HuH-7.5 (cell line): ENCODE measurements around the gene EPB41.
"Not testable (repeated sequence)": the region's sequence is repeated elsewhere in the genome, so short reads cannot be mapped to it uniquely, and the experiment has no call there.

Experiments
- DNase-seq: peaks from one replicate; pipeline ENCODE4 v3.0.0; 2011; ENCODE audit warnings: low spot score

EPB41 gene

GRCh38 chr1:29052941-29053340 lies 138.6 kb downstream of the EPB41 start:
- no peak for DNase-seq

- DNase-seq, result no peak
These were observed 140.8 kb downstream of the EPB41 start for GRCh38 chr1:29055160-29055559.

- no peak for DNase-seq
These were observed 141.9 kb downstream of the EPB41 start for GRCh38 chr1:29056256-29056655.

GRCh38 chr1:29057700-29058099 lies 143.3 kb downstream of the EPB41 start:
- no peak for DNase-seq

DNA sequence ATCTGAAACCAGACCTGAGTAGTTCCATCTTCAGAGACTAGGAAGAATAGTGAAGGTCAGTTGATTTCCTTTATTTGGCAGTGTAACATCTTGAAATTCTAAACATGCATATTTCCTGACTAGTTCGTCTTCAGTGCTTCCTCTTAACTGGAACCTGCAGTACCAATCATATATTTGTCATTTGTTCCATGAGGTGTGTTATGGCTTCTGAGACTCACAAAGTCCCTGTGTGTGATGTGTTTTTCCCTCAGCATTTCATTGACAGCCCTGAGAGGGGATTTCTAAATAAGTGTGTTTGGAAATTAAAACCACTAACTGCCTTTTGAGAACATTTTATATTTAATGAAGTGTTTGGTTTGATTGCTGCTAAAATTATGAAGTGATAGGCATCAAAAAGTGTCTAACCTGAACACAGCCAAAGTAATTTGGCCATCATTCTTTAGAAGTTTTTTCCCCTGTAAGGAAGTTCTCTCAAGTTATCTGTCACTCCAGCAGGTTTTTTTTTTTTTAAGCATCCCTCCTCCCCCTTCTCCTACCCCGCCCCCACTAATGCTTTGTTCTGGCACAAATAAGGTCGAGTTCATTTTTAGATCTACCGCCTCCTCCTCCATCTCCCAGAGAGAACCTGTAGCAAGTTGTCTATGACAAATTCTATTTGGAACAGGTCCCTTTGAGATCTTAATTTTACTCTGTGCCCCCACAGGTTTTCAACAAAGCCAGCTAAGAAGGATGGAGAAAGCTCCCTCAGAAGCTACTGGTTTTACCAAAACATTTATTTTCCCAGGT lies 148.0 kb downstream of the EPB41 start:
- DNase-seq, result no peak

DNA sequence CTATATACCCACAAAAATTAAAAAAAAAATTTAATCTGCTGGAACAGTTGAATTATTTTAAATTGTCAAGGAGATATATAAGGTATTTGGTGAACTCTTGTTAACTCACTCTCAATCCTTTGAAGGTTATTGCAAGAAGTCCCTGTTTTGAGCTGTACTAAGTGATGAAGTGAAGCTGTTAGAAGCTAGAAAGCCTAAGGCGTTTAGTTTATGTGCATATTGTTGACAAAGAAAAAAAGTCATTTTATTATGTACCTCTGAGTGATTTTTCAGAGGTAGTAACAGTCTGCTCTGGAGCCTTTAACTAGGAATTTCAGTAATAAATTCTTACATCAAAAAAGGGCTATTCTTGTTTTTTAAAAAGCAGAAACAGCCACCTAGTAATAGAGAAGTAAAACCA lies 149.7 kb downstream of the EPB41 start:
- DNase-seq, result no peak

DNA sequence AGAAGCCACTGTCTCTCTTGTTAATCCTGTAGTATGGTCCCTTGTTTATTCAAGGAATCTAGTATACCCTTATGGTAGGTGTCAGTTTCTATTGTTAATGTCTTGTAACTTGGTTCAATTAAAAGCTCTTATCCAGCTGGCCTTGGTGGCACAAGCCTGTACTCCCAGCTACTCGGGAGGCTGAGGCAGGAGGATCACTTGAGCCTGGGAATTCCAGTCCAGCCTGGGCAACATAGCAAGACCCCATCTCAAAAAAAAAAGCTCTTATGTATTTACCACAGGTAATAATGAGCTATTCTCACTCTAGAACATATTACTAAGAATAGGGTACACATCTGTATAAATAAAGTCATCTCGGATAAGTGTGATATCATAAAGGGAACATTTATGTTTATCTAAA lies 162.8 kb downstream of the EPB41 start:
- DNase-seq, result no peak

- DNase-seq, result not testable (repeated sequence)
These were observed 165.7 kb downstream of the EPB41 start for GRCh38 chr1:29079916-29080629.

GRCh38 chr1:29081201-29081600 lies 166.8 kb downstream of the EPB41 start:
- DNase-seq, result no peak

DNA sequence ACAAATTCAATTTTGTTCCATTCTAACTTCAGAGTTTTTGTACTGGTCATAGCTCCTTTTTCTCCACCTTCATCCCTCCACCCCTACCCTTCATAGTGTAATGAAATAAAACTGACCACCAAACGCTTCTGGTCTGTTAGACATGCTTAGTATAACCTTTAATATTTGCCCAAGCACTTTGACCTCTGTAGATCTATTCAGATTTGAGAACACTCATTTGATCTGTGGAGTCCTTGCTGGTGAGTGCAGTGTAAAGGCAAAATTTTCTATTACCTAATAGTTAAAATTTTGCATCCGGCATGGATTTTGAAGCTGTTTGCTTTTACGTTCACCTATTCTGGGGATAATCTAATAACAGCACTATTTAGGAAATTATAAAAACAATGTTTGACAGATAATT lies 168.2 kb downstream of the EPB41 start:
- no peak for DNase-seq

- DNase-seq, result no peak
These were observed 169.2 kb downstream of the EPB41 start for GRCh38 chr1:29083317-29084195.

- no peak for DNase-seq
These were observed 169.8 kb downstream of the EPB41 start for GRCh38 chr1:29084196-29084521.

- DNase-seq, result no peak
These were observed 176.7 kb downstream of the EPB41 start for GRCh38 chr1:29090937-29091618.

GRCh38 chr1:29092704-29093103 lies 178.3 kb downstream of the EPB41 start:
- not testable (repeated sequence) for DNase-seq

GRCh38 chr1:29094433-29094832 lies 180.1 kb downstream of the EPB41 start:
- no peak for DNase-seq

DNA sequence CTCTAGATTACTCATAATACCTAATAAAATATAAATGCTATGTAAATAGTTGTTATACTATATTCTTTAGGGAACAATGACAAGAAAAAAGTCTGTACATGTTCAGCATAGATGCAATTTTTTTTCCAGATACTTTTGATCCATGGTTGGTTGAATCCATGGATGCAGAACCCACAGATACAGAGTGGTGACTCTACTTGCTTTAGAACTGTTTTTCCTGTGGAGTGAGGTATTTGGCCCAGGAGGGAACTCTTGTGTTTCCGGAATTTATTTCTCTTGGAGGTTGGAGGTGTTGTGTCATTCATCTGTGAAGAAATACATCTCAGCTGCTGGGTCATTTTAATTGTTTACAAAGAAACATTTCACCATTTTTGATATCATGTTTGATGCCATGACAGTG lies 180.6 kb downstream of the EPB41 start:
- no peak for DNase-seq

DNA sequence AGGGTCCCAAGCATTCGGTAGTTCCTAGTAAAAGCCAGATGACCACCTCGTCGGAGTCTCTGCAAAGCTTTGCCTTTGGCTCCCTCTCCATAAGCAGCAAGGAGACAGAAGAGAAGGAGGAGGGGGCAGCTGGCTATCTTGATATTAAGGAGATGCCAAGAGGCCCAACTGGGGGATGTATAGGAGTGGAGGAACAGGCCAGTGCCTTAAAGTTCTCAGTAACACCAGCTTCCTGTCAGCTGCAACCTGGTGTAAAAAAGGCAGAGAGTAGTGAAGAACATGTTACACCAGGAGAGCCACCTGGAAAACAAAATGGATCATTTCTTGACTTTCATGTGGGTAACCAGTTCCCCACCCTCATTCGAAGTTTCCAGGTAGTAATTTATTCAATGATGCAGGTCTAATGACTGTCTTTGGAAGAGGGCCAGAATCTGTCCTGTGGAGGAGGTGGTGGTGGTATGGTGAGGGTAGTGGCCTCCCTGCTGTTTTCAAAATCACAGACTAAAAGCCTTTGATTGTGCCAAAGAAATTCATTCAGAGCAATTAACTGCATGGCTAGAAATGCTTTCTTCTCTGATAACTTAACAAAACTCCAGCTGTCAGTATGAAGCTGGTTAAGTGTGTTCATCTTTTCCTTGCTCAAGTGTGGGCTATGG lies 182.0 kb downstream of the EPB41 start:
- no peak for DNase-seq

- DNase-seq, result no peak
These were observed 184.9 kb downstream of the EPB41 start for GRCh38 chr1:29099286-29099685.

DNA sequence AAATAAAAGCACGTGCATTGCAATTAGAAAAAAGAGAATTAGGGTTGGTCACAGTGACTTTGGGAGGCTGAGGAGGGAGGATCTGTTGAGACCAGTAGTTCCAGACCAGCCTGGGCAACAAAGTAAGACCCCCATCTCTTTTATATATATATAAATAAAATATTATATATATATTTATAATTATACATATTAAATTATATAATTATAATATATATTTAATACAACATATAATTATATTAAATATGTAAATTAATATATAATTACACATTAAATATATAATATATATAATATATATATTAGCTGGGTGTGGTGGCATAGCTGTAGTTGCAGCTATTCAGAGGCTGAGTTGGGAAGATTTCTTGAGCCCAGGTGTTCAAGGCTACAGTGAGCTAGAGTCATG lies 186.1 kb downstream of the EPB41 start:
- DNase-seq, result no peak

GRCh38 chr1:29105822-29106221 lies 191.5 kb downstream of the EPB41 start:
- DNase-seq, result no peak

DNA sequence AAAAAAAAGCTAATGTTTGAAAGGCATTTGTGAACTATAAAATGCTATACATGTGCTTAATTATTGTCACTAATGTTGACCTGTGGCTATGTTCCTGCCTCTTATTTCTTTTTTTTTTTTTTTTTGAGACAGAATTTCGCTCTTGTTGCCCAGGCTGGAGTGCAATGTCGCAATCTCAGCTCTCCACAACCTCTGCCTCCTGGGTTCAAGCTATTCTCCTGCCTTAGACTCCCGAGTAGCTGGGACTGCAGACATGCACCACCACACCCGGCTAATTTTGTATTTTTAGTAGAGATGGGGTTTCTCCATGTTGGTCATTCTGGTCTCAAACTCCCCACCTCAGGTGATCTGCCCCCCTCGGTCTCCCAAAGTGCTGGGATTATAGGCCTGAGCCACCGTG lies 193.7 kb downstream of the EPB41 start:
- DNase-seq, result not testable (repeated sequence)
